HepG2 (cell line): Measurements from ENCODE around the gene PAM16. TPM values are rescaled to one million over a fixed set of nuclear protein-coding genes. Genes with fewer than 3 reads are reported as not detected.

ENCODE experiments used
- AGO1 ChIP-seq: fragments of 200-400 bp; formaldehyde crosslinking; IDR thresholded peaks from 2 replicates; pipeline ENCODE4 v1.6.1; 2017; ENCODE audit warnings: mild to moderate bottlenecking, low read depth, low read length, moderate library complexity; ENCODE audit not compliant: poor library complexity, severe bottlenecking
- BRCA1 ChIP-seq: sonication (generic); formaldehyde crosslinking; IDR thresholded peaks from 2 replicates; pipeline ENCODE4 v1.4.0; 2020; ENCODE audit warnings: missing genetic modification reagents
- CBFB ChIP-seq: sonication (generic); formaldehyde crosslinking; IDR thresholded peaks from 2 replicates; pipeline ENCODE4 v1.4.0; 2020; ENCODE audit warnings: missing genetic modification reagents
- CC2D1A ChIP-seq: sonication (generic); formaldehyde crosslinking; IDR thresholded peaks from 2 replicates; pipeline ENCODE4 v1.8.1; 2023; ENCODE audit warnings: mild to moderate bottlenecking, missing genetic modification reagents
- DMAP1 ChIP-seq: IDR thresholded peaks from 2 replicates; pipeline ENCODE4 v1.6.1; 2016
- DR1 ChIP-seq: sonication (generic); formaldehyde crosslinking; IDR thresholded peaks from 2 replicates; pipeline ENCODE4 v1.8.0; 2021; ENCODE audit warnings: mild to moderate bottlenecking, missing genetic modification reagents, inconsistent platforms
- ESRRA ChIP-seq: sonication (generic); formaldehyde crosslinking; IDR thresholded peaks from 2 replicates; pipeline ENCODE4 v1.5.1; 2020; ENCODE audit warnings: mild to moderate bottlenecking, low read depth, missing genetic modification reagents
- FIP1L1 ChIP-seq: fragments of 200-400 bp; formaldehyde crosslinking; IDR thresholded peaks from 2 replicates; pipeline ENCODE4 v1.6.1; 2018; ENCODE audit warnings: low read depth, mild to moderate bottlenecking, low read length, moderate library complexity, borderline replicate concordance; ENCODE audit not compliant: insufficient read depth
- HNRNPLL ChIP-seq: fragments of 200-400 bp; formaldehyde crosslinking; IDR thresholded peaks from 2 replicates; pipeline ENCODE4 v1.6.1; 2017; ENCODE audit warnings: mild to moderate bottlenecking, low read depth, low read length; ENCODE audit not compliant: poor library complexity, severe bottlenecking
- MTA3 ChIP-seq: sonication (generic); formaldehyde crosslinking; IDR thresholded peaks from 2 replicates; pipeline ENCODE4 v1.4.0; 2020; ENCODE audit warnings: missing genetic modification reagents
- NR2F6 ChIP-seq, 2 experiments: IDR thresholded peaks; 2 replicates each; pipeline ENCODE4 v1.6.1; 2016; ENCODE audit warnings: antibody characterized with exemption in 1 of 2, mild to moderate bottlenecking in 1 of 2
- PATZ1 ChIP-seq: sonication (generic); formaldehyde crosslinking; IDR thresholded peaks from 2 replicates; pipeline ENCODE4 v1.4.0; 2020; ENCODE audit warnings: missing genetic modification reagents
- SKIL ChIP-seq: sonication (generic); formaldehyde crosslinking; IDR thresholded peaks from 2 replicates; pipeline ENCODE4 v1.8.0; 2022; ENCODE audit warnings: missing genetic modification reagents, mild to moderate bottlenecking, moderate library complexity, borderline replicate concordance
- SRSF4 ChIP-seq: fragments of 200-400 bp; formaldehyde crosslinking; IDR thresholded peaks from one replicate; pipeline ENCODE4 v1.6.1; 2018; ENCODE audit warnings: mild to moderate bottlenecking, low read depth, low read length, moderate library complexity; ENCODE audit not compliant: poor library complexity, severe bottlenecking
- SSRP1 ChIP-seq: IDR thresholded peaks from 2 replicates; pipeline ENCODE4 v1.6.1; 2016; ENCODE audit warnings: control low read depth
- TEAD3 ChIP-seq: optimal IDR thresholded peaks from 2 replicates; pipeline ENCODE3; 2016; ENCODE audit warnings: borderline replicate concordance
- WIZ ChIP-seq: sonication (generic); formaldehyde crosslinking; IDR thresholded peaks from 2 replicates; pipeline ENCODE4 v1.5.1; 2020; ENCODE audit warnings: mild to moderate bottlenecking, missing genetic modification reagents
- ZFX ChIP-seq: sonication (generic); formaldehyde crosslinking; IDR thresholded peaks from 2 replicates; pipeline ENCODE4 v1.4.0; 2020; ENCODE audit warnings: mild to moderate bottlenecking, low read depth, missing genetic modification reagents, moderate library complexity
- ZNF460 ChIP-seq: sonication (generic); formaldehyde crosslinking; IDR thresholded peaks from 2 replicates; pipeline ENCODE4 v1.5.1; 2020; ENCODE audit warnings: missing genetic modification reagents, mild to moderate bottlenecking, borderline replicate concordance
- ZNF572 ChIP-seq: sonication (generic); formaldehyde crosslinking; IDR thresholded peaks from 2 replicates; pipeline ENCODE4 v1.5.1; 2020; ENCODE audit warnings: mild to moderate bottlenecking, missing genetic modification reagents
- ZNF598 ChIP-seq: sonication (generic); formaldehyde crosslinking; IDR thresholded peaks from 2 replicates; pipeline ENCODE4 v1.5.1; 2020; ENCODE audit warnings: mild to moderate bottlenecking, missing genetic modification reagents, borderline replicate concordance
- polyA plus RNA-seq, 8 experiments: library from polyadenylated mRNA; depleted of rRNA in 3 of 8; stranded (reverse) in 7 of 8; unstranded in 1 of 8; fragments of >200 nt; fragmentation: Illumina TruSeq in 4 of 8; extraction: Trizol in 4 of 8; gene quantifications; 2 replicates each; pipeline versions ENCODE4 v1.2.1 to v1.2.3, GENCODE V29; 2011 to 2016; ENCODE audit warnings: low read depth in 4 of 8, missing spikeins in 1 of 8, mixed read lengths in 1 of 8; ENCODE audit not compliant: insufficient read depth in 1 of 8
- total RNA-seq, 5 experiments: library from RNA; depleted of rRNA; stranded (reverse); fragments of >200 nt; fragmentation: Illumina TruSeq; extraction: Trizol; gene quantifications; 2 replicates each; pipeline ENCODE4 v1.2.3, GENCODE V29; 2016; ENCODE audit warnings: low read depth in 1 of 5
- TF ChIP-seq, protein P1 (sequence below): sonication (generic); formaldehyde crosslinking; IDR thresholded peaks from 2 replicates; pipeline ENCODE4 v1.5.0; 2020; ENCODE audit warnings: mild to moderate bottlenecking, missing genetic modification reagents
- TF ChIP-seq, protein P2 (sequence below): sonication (generic); formaldehyde crosslinking; IDR thresholded peaks from 2 replicates; pipeline ENCODE4 v1.4.0; 2020; ENCODE audit warnings: mild to moderate bottlenecking, missing genetic modification reagents

Gene PAM16
- total and polyA plus RNA-seq, 2 of the 13 experiments (the other 11 are each of a cell fraction or from before 2014, with no cell fraction given): 51.5 to 51.8 TPM

- no peak for TF ChIP-seq TEAD3 (CRISPR knock-in tag)
- no peak for TF ChIP-seq SSRP1 (CRISPR knock-in tag)
- no peak for TF ChIP-seq MTA3
- TF ChIP-seq CC2D1A (CRISPR knock-in tag): no peak
- no peak for TF ChIP-seq FIP1L1
- no peak for TF ChIP-seq CBFB (CRISPR knock-in tag)
- no peak for TF ChIP-seq ESRRA
- TF ChIP-seq DMAP1 (CRISPR knock-in tag): no peak
- no peak for TF ChIP-seq SRSF4
- peak; percentile 19; the same call in 1 of the 2 replicates for TF ChIP-seq SKIL (CRISPR knock-in tag)
- TF ChIP-seq ZFX: no peak
- TF ChIP-seq, protein P1, sequence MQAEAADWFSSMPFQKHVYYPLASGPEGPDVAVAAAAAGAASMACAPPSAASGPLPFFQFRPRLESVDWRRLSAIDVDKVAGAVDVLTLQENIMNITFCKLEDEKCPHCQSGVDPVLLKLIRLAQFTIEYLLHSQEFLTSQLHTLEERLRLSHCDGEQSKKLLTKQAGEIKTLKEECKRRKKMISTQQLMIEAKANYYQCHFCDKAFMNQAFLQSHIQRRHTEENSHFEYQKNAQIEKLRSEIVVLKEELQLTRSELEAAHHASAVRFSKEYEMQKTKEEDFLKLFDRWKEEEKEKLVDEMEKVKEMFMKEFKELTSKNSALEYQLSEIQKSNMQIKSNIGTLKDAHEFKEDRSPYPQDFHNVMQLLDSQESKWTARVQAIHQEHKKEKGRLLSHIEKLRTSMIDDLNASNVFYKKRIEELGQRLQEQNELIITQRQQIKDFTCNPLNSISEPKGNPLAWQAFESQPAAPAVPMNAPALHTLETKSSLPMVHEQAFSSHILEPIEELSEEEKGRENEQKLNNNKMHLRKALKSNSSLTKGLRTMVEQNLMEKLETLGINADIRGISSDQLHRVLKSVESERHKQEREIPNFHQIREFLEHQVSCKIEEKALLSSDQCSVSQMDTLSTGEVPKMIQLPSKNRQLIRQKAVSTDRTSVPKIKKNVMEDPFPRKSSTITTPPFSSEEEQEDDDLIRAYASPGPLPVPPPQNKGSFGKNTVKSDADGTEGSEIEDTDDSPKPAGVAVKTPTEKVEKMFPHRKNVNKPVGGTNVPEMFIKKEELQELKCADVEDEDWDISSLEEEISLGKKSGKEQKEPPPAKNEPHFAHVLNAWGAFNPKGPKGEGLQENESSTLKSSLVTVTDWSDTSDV (CRISPR knock-in tag): no peak
- TF ChIP-seq PATZ1 (CRISPR knock-in tag): peak; percentile 34; the same call in 1 of the 2 replicates
- no peak for TF ChIP-seq DR1
- TF ChIP-seq WIZ (CRISPR knock-in tag): no peak
- TF ChIP-seq, protein P2, sequence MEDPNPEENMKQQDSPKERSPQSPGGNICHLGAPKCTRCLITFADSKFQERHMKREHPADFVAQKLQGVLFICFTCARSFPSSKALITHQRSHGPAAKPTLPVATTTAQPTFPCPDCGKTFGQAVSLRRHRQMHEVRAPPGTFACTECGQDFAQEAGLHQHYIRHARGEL (CRISPR knock-in tag): no peak
- no peak for TF ChIP-seq BRCA1 (CRISPR knock-in tag)
- TF ChIP-seq ZNF598: no peak
- TF ChIP-seq ZNF460 (CRISPR knock-in tag): no peak
- no peak for TF ChIP-seq ZNF572 (CRISPR knock-in tag)
- TF ChIP-seq NR2F6 (IDR thresholded peaks at IDR 0.05): peak; percentile 83
- no peak for TF ChIP-seq NR2F6 (CRISPR knock-in tag; IDR thresholded peaks at IDR 0.05)
- TF ChIP-seq HNRNPLL: no peak
- peak; percentile 55 for TF ChIP-seq AGO1
Measured at GRCh38 chr16:4317532-4318450, 33.3 kb downstream of the PAM16 start (continued).
